ENCODE results near the gene ZNF407.

Gene ZNF407

DNA sequence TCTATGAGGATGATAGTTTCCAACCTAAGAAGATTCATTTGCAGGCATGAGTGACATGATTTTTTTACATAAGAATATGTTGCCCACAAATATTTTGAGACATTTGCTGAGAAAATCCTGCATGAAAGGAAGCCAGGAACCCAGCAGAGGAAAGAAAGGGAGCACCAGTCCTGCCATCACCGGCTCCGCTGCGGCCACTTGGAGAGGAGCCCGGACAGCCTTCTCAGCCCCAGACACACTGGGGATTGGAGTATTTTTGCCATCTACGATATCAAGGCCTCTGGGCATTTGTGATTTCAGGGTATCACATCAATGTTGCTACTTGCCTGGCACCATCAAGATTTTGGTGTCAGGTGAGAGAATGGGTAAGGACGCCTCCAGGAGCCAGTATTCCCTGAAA is 383.0 kb downstream of the ZNF407 start:
- TF ChIP-seq BACH2 (CRISPR knock-in tag; IDR thresholded peaks at IDR 0.05; ENCODE audit: borderline replicate concordance) (no peak), TCF4 (CRISPR knock-in tag; IDR thresholded peaks at IDR 0.05; ENCODE audit: borderline replicate concordance) (no peak), RARB (CRISPR knock-in tag; IDR thresholded peaks at IDR 0.05) (no peak), ZFP30 (CRISPR knock-in tag; IDR thresholded peaks at IDR 0.05) (no peak), TOX (CRISPR knock-in tag; IDR thresholded peaks at IDR 0.05; ENCODE audit: borderline replicate concordance) (no peak), ARNTL (CRISPR knock-in tag; IDR thresholded peaks at IDR 0.05; ENCODE audit: borderline replicate concordance, low read depth) (no peak), CSDC2 (CRISPR knock-in tag; IDR thresholded peaks at IDR 0.05) (no peak), PPARA (CRISPR knock-in tag; IDR thresholded peaks at IDR 0.05; ENCODE audit: borderline replicate concordance) (no peak)
- TF ChIP-seq, protein P1, sequence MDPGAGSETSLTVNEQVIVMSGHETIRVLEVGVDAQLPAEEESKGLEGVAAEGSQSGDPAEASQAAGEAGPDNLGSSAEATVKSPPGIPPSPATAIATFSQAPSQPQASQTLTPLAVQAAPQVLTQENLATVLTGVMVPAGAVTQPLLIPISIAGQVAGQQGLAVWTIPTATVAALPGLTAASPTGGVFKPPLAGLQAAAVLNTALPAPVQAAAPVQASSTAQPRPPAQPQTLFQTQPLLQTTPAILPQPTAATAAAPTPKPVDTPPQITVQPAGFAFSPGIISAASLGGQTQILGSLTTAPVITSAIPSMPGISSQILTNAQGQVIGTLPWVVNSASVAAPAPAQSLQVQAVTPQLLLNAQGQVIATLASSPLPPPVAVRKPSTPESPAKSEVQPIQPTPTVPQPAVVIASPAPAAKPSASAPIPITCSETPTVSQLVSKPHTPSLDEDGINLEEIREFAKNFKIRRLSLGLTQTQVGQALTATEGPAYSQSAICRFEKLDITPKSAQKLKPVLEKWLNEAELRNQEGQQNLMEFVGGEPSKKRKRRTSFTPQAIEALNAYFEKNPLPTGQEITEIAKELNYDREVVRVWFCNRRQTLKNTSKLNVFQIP (CRISPR knock-in tag; IDR thresholded peaks at IDR 0.05; ENCODE audit: borderline replicate concordance, low read depth): no peak
- TF ChIP-seq, protein P2, sequence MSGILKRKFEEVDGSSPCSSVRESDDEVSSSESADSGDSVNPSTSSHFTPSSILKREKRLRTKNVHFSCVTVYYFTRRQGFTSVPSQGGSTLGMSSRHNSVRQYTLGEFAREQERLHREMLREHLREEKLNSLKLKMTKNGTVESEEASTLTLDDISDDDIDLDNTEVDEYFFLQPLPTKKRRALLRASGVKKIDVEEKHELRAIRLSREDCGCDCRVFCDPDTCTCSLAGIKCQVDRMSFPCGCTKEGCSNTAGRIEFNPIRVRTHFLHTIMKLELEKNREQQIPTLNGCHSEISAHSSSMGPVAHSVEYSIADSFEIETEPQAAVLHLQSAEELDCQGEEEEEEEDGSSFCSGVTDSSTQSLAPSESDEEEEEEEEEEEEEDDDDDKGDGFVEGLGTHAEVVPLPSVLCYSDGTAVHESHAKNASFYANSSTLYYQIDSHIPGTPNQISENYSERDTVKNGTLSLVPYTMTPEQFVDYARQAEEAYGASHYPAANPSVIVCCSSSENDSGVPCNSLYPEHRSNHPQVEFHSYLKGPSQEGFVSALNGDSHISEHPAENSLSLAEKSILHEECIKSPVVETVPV (CRISPR knock-in tag; IDR thresholded peaks at IDR 0.05): no peak
- no peak for ATAC-seq

DNA sequence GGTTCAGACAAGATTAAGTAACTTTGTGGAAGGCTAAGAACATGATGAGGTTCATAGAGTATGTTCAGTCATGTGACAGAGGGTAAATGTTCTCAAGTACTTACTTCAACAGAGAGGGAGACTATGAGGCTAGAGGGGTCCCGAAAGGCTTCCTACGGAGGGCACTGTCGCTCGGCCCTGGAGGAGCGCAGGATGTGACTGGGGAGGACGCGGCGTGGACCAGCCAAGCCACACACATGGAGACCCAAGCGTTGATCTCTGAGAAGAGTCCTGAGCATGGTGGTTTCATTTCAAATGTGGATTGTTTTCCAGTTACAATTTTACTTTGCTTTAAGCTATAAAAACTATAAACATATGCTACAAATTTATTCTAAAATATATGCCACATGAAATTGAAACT is 383.8 kb downstream of the ZNF407 start:
- no peak for ATAC-seq
- TF ChIP-seq, protein P3, sequence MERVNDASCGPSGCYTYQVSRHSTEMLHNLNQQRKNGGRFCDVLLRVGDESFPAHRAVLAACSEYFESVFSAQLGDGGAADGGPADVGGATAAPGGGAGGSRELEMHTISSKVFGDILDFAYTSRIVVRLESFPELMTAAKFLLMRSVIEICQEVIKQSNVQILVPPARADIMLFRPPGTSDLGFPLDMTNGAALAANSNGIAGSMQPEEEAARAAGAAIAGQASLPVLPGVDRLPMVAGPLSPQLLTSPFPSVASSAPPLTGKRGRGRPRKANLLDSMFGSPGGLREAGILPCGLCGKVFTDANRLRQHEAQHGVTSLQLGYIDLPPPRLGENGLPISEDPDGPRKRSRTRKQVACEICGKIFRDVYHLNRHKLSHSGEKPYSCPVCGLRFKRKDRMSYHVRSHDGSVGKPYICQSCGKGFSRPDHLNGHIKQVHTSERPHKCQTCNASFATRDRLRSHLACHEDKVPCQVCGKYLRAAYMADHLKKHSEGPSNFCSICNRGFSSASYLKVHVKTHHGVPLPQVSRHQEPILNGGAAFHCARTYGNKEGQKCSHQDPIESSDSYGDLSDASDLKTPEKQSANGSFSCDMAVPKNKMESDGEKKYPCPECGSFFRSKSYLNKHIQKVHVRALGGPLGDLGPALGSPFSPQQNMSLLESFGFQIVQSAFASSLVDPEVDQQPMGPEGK (CRISPR knock-in tag; IDR thresholded peaks at IDR 0.05; ENCODE audit: borderline replicate concordance): no peak
- TF ChIP-seq TOX (CRISPR knock-in tag; IDR thresholded peaks at IDR 0.05; ENCODE audit: borderline replicate concordance) (no peak), TCF4 (CRISPR knock-in tag; IDR thresholded peaks at IDR 0.05; ENCODE audit: borderline replicate concordance) (no peak), ZFP3 (CRISPR knock-in tag; IDR thresholded peaks at IDR 0.05) (no peak), ISL1 (CRISPR knock-in tag; IDR thresholded peaks at IDR 0.05) (no peak), SNAI2 (CRISPR knock-in tag; IDR thresholded peaks at IDR 0.05) (no peak), ZC3H10 (CRISPR knock-in tag; IDR thresholded peaks at IDR 0.05) (no peak), OSR1 (CRISPR knock-in tag; IDR thresholded peaks at IDR 0.05) (no peak), ARNTL (CRISPR knock-in tag; IDR thresholded peaks at IDR 0.05; ENCODE audit: borderline replicate concordance, low read depth) (no peak)
- TF ChIP-seq, protein P4, sequence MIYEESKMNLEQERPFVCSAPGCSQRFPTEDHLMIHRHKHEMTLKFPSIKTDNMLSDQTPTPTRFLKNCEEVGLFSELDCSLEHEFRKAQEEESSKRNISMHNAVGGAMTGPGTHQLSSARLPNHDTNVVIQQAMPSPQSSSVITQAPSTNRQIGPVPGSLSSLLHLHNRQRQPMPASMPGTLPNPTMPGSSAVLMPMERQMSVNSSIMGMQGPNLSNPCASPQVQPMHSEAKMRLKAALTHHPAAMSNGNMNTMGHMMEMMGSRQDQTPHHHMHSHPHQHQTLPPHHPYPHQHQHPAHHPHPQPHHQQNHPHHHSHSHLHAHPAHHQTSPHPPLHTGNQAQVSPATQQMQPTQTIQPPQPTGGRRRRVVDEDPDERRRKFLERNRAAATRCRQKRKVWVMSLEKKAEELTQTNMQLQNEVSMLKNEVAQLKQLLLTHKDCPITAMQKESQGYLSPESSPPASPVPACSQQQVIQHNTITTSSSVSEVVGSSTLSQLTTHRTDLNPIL (CRISPR knock-in tag; IDR thresholded peaks at IDR 0.05; ENCODE audit: low read depth): no peak
- TF ChIP-seq, protein P5, sequence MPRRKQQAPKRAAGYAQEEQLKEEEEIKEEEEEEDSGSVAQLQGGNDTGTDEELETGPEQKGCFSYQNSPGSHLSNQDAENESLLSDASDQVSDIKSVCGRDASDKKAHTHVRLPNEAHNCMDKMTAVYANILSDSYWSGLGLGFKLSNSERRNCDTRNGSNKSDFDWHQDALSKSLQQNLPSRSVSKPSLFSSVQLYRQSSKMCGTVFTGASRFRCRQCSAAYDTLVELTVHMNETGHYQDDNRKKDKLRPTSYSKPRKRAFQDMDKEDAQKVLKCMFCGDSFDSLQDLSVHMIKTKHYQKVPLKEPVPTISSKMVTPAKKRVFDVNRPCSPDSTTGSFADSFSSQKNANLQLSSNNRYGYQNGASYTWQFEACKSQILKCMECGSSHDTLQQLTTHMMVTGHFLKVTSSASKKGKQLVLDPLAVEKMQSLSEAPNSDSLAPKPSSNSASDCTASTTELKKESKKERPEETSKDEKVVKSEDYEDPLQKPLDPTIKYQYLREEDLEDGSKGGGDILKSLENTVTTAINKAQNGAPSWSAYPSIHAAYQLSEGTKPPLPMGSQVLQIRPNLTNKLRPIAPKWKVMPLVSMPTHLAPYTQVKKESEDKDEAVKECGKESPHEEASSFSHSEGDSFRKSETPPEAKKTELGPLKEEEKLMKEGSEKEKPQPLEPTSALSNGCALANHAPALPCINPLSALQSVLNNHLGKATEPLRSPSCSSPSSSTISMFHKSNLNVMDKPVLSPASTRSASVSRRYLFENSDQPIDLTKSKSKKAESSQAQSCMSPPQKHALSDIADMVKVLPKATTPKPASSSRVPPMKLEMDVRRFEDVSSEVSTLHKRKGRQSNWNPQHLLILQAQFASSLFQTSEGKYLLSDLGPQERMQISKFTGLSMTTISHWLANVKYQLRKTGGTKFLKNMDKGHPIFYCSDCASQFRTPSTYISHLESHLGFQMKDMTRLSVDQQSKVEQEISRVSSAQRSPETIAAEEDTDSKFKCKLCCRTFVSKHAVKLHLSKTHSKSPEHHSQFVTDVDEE (CRISPR knock-in tag; IDR thresholded peaks at IDR 0.05): no peak
- TF ChIP-seq, protein P1 (CRISPR knock-in tag; IDR thresholded peaks at IDR 0.05; ENCODE audit: borderline replicate concordance, low read depth): no peak
